Transverse colon (tissue), 4 donors: ENCODE measurements around the gene SYNGR1.

Experiments used
- CTCF ChIP-seq, 5 experiments: fragments of 200-600 bp in 3 of 5; fragments of 450-650 bp in 2 of 5; sonication (generic) in 3 of 5; IDR thresholded peaks; 1 replicate in 2 of 5; 2 replicates in 3 of 5; pipeline ENCODE4 v1.5.1; 2016 to 2017; ENCODE audit warnings: antibody characterized with exemption in 5 of 5, inconsistent platforms in 3 of 5, mild to moderate bottlenecking in 2 of 5, moderate library complexity in 1 of 5
- POLR2A ChIP-seq: fragments of 450-650 bp; IDR thresholded peaks from one replicate; pipeline ENCODE4 v1.6.1; 2016; ENCODE audit warnings: antibody characterized with exemption, mild to moderate bottlenecking, moderate library complexity
- POLR2AphosphoS5 ChIP-seq, 3 donors: sonication (generic); formaldehyde crosslinking; IDR thresholded peaks; one replicate each; pipeline ENCODE4 v1.6.1; 2016; ENCODE audit warnings: antibody characterized with exemption in 3 of 3

GRCh38 chr22:39396797-39397195 is 47.0 kb downstream of the SYNGR1 start:
- TF ChIP-seq CTCF (IDR thresholded peaks at IDR 0.05) (no peak), POLR2A (no peak), POLR2AphosphoS5 (IDR thresholded peaks at IDR 0.05) (no peak)
